ENCODE results near the gene COBLL1. TPM values are rescaled to one million over a fixed set of nuclear protein-coding genes. Genes with fewer than 3 reads are reported as not detected.

COBLL1 gene
- total RNA-seq, 2 donors from 2014 or later, result 16.5 to 17.3 TPM

- DNase-seq, result no peak
- peaks cover 5% of the 10 kb centered on the region for H3K4me1 Mint-ChIP-seq
- no peak overlapping the region for H3K9ac ChIP-seq (ENCODE audit: extremely low read depth, low read length, poor library complexity, severe bottlenecking)
- H3K4me1 ChIP-seq (ENCODE audit: control insufficient read depth, insufficient read depth, low read length), result no peaks in the 10 kb centered on the region
- H3K27me3 Mint-ChIP-seq (ENCODE audit: insufficient read depth), result no peaks in the 10 kb centered on the region
- no peaks in the 10 kb centered on the region for H3K9me3 ChIP-seq (ENCODE audit: control insufficient read depth, low read length)
- no peak overlapping the region for H3K4me3 ChIP-seq (ENCODE audit: low read length)
- H3K27ac ChIP-seq (ENCODE audit: low read depth, low read length), result no peak overlapping the region
- no peaks in the 10 kb centered on the region for H3K36me3 ChIP-seq (ENCODE audit: control insufficient read depth, insufficient read depth, low read length)
- TF ChIP-seq CTCF (conservative IDR thresholded peaks at IDR 0.05), result no peak
- no peaks in the 10 kb centered on the region for H3K27me3 ChIP-seq (ENCODE audit: control insufficient read depth, insufficient read depth, low read length, poor library complexity, severe bottlenecking)
- WGBS, 2 experiments (ENCODE audit: insufficient coverage in 1 of 2, insufficient read length in 1 of 2), result 90 to 100% methylated on average over 1 of the region's 1 CpG
- H3K36me3 Mint-ChIP-seq (ENCODE audit: low read depth), result no peaks in the 10 kb centered on the region
- H3K9me3 Mint-ChIP-seq, result no peaks in the 10 kb centered on the region
- no peak overlapping the region for H3K27ac Mint-ChIP-seq
- no peak overlapping the region for H3K4me3 Mint-ChIP-seq
Measured at GRCh38 chr2:164881524-164881923, 39.9 kb upstream of the COBLL1 start.

- H3K4me3 ChIP-seq (ENCODE audit: low read length), result no peak overlapping the region
- DNase-seq, result no peak
- H3K27ac ChIP-seq (ENCODE audit: low read depth, low read length), result no peak overlapping the region
- no peaks in the 10 kb centered on the region for H3K27me3 ChIP-seq (ENCODE audit: control insufficient read depth, insufficient read depth, low read length, poor library complexity, severe bottlenecking)
- H3K4me1 ChIP-seq (ENCODE audit: control insufficient read depth, insufficient read depth, low read length), result no peaks in the 10 kb centered on the region
- Mint-ChIP-seq H3K27me3 (ENCODE audit: insufficient read depth) (no peaks in the 10 kb centered on the region), H3K4me1 (peaks cover 5% of the 10 kb centered on the region), H3K27ac (no peak overlapping the region), H3K9me3 (no peaks in the 10 kb centered on the region), H3K4me3 (no peak overlapping the region), H3K36me3 (ENCODE audit: low read depth) (no peaks in the 10 kb centered on the region)
- WGBS, 2 experiments (ENCODE audit: insufficient coverage in 1 of 2, insufficient read length in 1 of 2), result 90 to 92% methylated on average over 2 of the region's 2 CpGs
- H3K36me3 ChIP-seq (ENCODE audit: control insufficient read depth, insufficient read depth, low read length), result no peaks in the 10 kb centered on the region
- no peak overlapping the region for H3K9ac ChIP-seq (ENCODE audit: extremely low read depth, low read length, poor library complexity, severe bottlenecking)
- no peak for TF ChIP-seq CTCF (conservative IDR thresholded peaks at IDR 0.05)
- no peaks in the 10 kb centered on the region for H3K9me3 ChIP-seq (ENCODE audit: control insufficient read depth, low read length)
Measured at GRCh38 chr2:164879901-164880535, 38.4 kb upstream of the COBLL1 start.

GRCh38 chr2:164877927-164878326 lies 36.3 kb upstream of the COBLL1 start:
- Histone ChIP-seq H3K36me3 (ENCODE audit: control insufficient read depth, insufficient read depth, low read length) (no peaks in the 10 kb centered on the region), H3K4me1 (ENCODE audit: control insufficient read depth, insufficient read depth, low read length) (no peaks in the 10 kb centered on the region), H3K9ac (ENCODE audit: extremely low read depth, low read length, poor library complexity, severe bottlenecking) (no peak overlapping the region), H3K27me3 (ENCODE audit: control insufficient read depth, insufficient read depth, low read length, poor library complexity, severe bottlenecking) (no peaks in the 10 kb centered on the region), H3K27ac (ENCODE audit: low read depth, low read length) (no peak overlapping the region), H3K4me3 (ENCODE audit: low read length) (no peak overlapping the region), H3K9me3 (ENCODE audit: control insufficient read depth, low read length) (no peaks in the 10 kb centered on the region)
- H3K4me1 Mint-ChIP-seq, result peaks cover 5% of the 10 kb centered on the region
- no peaks in the 10 kb centered on the region for H3K27me3 Mint-ChIP-seq (ENCODE audit: insufficient read depth)
- H3K27ac Mint-ChIP-seq, result no peak overlapping the region
- H3K4me3 Mint-ChIP-seq, result no peak overlapping the region
- H3K36me3 Mint-ChIP-seq (ENCODE audit: low read depth), result no peaks in the 10 kb centered on the region
- no peaks in the 10 kb centered on the region for H3K9me3 Mint-ChIP-seq
- no peak for DNase-seq
- TF ChIP-seq CTCF (conservative IDR thresholded peaks at IDR 0.05), result no peak

Measured in endodermal cell (in vitro differentiated cells).